Body of pancreas (tissue), 4 donors: ENCODE measurements around the gene KIAA0930. TPM values are rescaled to one million over a fixed set of nuclear protein-coding genes. Genes with fewer than 3 reads are reported as not detected.

Experiments
- ATAC-seq: fragments of 150-250 bp; one replicate; pipeline ENCODE4 v1.9.1; 2016
- DNase-seq, 4 donors: peaks; one replicate each; pipeline ENCODE4 v3.0.0-alpha.2; 2019
- H3K27ac ChIP-seq, 4 donors: fragments of 200-600 bp; sonication (generic); 1 replicate in 3 of 4; 2 replicates in 1 of 4; pipeline versions ENCODE4 v1.5.1 to v1.6.1; 2016 to 2019; ENCODE audit warnings: mild to moderate bottlenecking in 1 of 4, mixed read lengths in 1 of 4, moderate library complexity in 1 of 4
- H3K27me3 ChIP-seq, 2 donors: fragments of 200-600 bp; sonication (generic); one replicate each; pipeline ENCODE4 v1.6.0; 2016; ENCODE audit warnings: mild to moderate bottlenecking in 1 of 2
- H3K36me3 ChIP-seq, 2 donors: fragments of 200-600 bp; sonication (generic); replicated peaks in 1 of 2; 2 replicates each; pipeline ENCODE4 v1.5.1; 2016; ENCODE audit warnings: low read depth in 2 of 2; ENCODE audit not compliant: insufficient read depth in 1 of 2
- H3K4me1 ChIP-seq: fragments of 200-600 bp; sonication (generic); one replicate; pipeline ENCODE4 v1.6.0; 2016
- H3K4me3 ChIP-seq, 2 donors: fragments of 200-600 bp; sonication (generic); 1 replicate in 1 of 2; 2 replicates in 1 of 2; pipeline ENCODE4 v1.5.1; 2016 to 2019
- H3K9me3 ChIP-seq, 3 donors: fragments of 200-600 bp; sonication (generic); 1 replicate in 2 of 3; 2 replicates in 1 of 3; pipeline ENCODE4 v1.5.1; 2016
- POLR2A ChIP-seq, 3 donors: fragments of 450-650 bp; IDR thresholded peaks; one replicate each; pipeline ENCODE4 v1.6.1; 2016; ENCODE audit warnings: antibody characterized with exemption in 3 of 3, mild to moderate bottlenecking in 2 of 3
- WGBS, 2 donors: methylation state at CpG; one replicate each; pipeline ENCODE4 v1.1.5; 2017; 5-methylcytosine and 5-hydroxymethylcytosine counted together
- intact Hi-C: fragments of 100-400 bp; cut with DNase I; formaldehyde crosslinking; loops from one replicate; pipeline ENCODE4 v1.15.1; 2023
- total RNA-seq, 2 donors: library from RNA; depleted of rRNA; stranded (reverse); fragments of >200 nt; gene quantifications; one replicate each; pipeline ENCODE4 v1.1.0, GENCODE V29; 2016
- TF ChIP-seq, protein P1 (sequence below), 7 experiments: fragments of 450-650 bp in 4 of 7; fragments of 200-600 bp in 3 of 7; sonication (generic) in 3 of 7; IDR thresholded peaks; one replicate each; pipeline ENCODE4 v1.5.1; 2016 to 2019; ENCODE audit warnings: antibody characterized with exemption in 7 of 7

The KIAA0930 gene
- total RNA-seq, 2 donors from 2014 or later = 14.2 to 17.9 TPM

DNA sequence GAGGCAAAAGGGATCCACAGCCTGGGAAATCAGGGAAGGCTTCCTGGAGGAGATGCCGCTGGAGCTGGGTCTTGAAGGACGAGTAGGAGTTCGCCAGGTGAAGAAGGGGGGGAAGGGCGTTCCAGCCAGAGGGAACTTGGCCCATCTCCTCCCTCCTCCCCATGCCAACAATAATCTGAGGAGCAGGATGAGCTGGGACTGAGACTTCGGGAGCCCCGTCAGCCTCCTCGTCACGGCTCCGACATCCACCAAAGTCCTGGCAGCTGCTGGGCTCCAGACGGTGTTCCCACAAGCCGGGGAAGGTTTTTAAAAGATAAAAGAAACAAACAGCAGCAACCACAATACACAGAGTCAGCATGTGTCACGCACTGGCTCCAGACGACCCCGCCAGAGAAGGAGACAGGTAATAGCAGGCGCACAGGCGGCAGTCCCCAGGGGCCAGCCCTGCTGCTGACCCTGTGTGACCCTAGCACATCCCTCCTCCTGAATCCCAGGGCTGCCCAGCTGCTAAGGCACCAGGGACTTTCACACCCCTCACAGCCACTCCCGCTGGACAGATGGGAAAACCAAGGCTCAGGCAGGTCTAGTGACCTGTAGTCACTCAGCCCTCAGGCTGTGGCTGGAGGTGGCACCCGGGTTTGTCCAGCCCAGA lies 39.7 kb downstream of the KIAA0930 start:
- Histone ChIP-seq H3K4me1 (no peaks in the 10 kb centered on the region), H3K9me3 (no peaks in the 10 kb centered on the region), H3K27me3 (no peaks in the 10 kb centered on the region), H3K27ac (no peak overlapping the region), H3K36me3 (peaks cover 0 to 16% of the 10 kb centered on the region in 2 donors), H3K4me3 (no peak overlapping the region)
- TF ChIP-seq, protein P1, sequence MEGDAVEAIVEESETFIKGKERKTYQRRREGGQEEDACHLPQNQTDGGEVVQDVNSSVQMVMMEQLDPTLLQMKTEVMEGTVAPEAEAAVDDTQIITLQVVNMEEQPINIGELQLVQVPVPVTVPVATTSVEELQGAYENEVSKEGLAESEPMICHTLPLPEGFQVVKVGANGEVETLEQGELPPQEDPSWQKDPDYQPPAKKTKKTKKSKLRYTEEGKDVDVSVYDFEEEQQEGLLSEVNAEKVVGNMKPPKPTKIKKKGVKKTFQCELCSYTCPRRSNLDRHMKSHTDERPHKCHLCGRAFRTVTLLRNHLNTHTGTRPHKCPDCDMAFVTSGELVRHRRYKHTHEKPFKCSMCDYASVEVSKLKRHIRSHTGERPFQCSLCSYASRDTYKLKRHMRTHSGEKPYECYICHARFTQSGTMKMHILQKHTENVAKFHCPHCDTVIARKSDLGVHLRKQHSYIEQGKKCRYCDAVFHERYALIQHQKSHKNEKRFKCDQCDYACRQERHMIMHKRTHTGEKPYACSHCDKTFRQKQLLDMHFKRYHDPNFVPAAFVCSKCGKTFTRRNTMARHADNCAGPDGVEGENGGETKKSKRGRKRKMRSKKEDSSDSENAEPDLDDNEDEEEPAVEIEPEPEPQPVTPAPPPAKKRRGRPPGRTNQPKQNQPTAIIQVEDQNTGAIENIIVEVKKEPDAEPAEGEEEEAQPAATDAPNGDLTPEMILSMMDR (IDR thresholded peaks at IDR 0.05) = no peak
- TF ChIP-seq POLR2A (IDR thresholded peaks at IDR 0.05) = no peak
- DNase-seq = no peak
- intact Hi-C loops = no loop called here
- 87% methylated on average over 8 to 18 of the region's 18 CpGs for WGBS, 2 donors
- ATAC-seq = no peak

DNA sequence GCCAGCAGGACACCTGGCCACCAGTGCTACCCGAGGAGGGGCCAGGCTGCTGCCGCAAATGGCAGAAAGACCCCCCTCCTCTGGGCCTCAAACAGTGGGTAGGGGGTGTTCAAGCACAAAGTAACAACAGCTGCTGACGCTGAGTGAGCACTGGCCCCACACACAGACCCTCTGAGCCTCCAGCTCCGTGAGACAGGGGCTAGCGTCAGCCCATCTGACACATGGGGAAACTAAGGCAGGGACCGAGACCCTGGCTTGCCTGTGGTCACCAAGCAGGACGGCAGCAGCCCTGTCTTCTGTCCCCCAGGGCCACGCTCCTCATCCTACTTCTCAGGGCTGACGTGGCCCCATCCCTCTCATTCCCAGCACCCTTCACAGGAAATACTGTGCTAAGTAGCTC lies 40.5 kb downstream of the KIAA0930 start:
- H3K27me3 ChIP-seq = no peaks in the 10 kb centered on the region
- DNase-seq (no peak), ATAC-seq (no peak)
- 85 to 91% methylated on average over 6 to 9 of the region's 9 CpGs for WGBS, 2 donors
- intact Hi-C loops = no loop called here
- H3K27ac ChIP-seq = no peak overlapping the region
- H3K9me3 ChIP-seq = no peaks in the 10 kb centered on the region
- TF ChIP-seq POLR2A (IDR thresholded peaks at IDR 0.05) = no peak
- TF ChIP-seq, protein P1 (IDR thresholded peaks at IDR 0.05) = no peak
- H3K4me1 ChIP-seq = no peaks in the 10 kb centered on the region
- peaks cover 0 to 18% of the 10 kb centered on the region in 2 donors for H3K36me3 ChIP-seq
- no peak overlapping the region for H3K4me3 ChIP-seq

DNA sequence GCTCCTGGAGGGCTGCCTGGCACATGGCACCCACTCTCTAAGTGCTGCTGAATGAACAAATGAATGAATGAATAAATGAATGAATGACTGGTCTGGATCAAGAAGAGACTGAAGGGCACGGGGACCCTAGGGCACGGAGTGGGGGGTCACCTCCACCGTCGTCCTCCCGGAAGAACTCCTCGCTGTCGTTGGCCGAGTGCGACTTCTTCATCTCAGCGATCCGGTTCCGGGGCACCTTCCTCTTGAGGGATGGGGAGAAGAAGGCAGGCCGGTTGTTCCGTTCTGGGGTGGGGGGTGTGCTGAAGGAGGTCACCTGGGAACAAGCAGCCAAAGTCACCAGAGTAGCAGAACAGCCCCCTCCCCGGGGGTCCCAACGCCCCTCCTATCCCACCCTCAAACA lies 41.0 kb downstream of the KIAA0930 start:
- H3K4me3 ChIP-seq = no peak overlapping the region
- peaks cover 0 to 18% of the 10 kb centered on the region in 2 donors for H3K36me3 ChIP-seq
- H3K4me1 ChIP-seq = no peaks in the 10 kb centered on the region
- no peaks in the 10 kb centered on the region for H3K9me3 ChIP-seq
- 91 to 95% methylated on average over 15 to 16 of the region's 16 CpGs for WGBS, 2 donors
- intact Hi-C loops = no loop called here
- TF ChIP-seq, protein P1 (IDR thresholded peaks at IDR 0.05) = no peak
- no peak for TF ChIP-seq POLR2A (IDR thresholded peaks at IDR 0.05)
- ATAC-seq (no peak), DNase-seq (no peak)
- no peak overlapping the region for H3K27ac ChIP-seq
- no peaks in the 10 kb centered on the region for H3K27me3 ChIP-seq

DNA sequence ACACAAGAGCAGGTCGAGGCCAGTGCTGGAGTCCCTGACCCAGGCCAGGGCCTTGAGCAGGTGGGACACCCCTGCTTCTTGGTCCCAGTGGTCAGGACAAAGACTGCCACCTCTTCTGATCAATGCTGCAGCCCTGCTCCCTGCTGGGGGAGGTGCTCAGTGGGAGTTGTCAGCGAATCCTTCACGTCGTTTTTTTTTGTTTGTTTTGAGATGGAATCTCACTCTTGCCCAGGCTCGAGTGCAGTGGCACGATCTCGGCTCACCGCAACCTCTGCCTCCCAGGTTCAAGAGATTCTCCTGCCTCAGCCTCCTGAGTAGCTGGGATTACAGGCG lies 42.3 kb downstream of the KIAA0930 start:
- H3K9me3 ChIP-seq = no peaks in the 10 kb centered on the region
- H3K27ac ChIP-seq = no peak overlapping the region
- TF ChIP-seq POLR2A (IDR thresholded peaks at IDR 0.05) = no peak
- TF ChIP-seq, protein P1 (IDR thresholded peaks at IDR 0.05) = no peak
- H3K4me1 ChIP-seq = no peaks in the 10 kb centered on the region
- DNase-seq = no peak
- no peak overlapping the region for H3K4me3 ChIP-seq
- intact Hi-C loops = no loop called here
- 64 to 71% methylated on average over 8 to 9 of the region's 9 CpGs for WGBS, 2 donors
- no peak for ATAC-seq
- H3K27me3 ChIP-seq = no peaks in the 10 kb centered on the region
- H3K36me3 ChIP-seq = peaks cover 0 to 16% of the 10 kb centered on the region in 2 donors
